Gastroesophageal sphincter (tissue), 4 donors: ENCODE results near the gene CHRNB2. TPM values are rescaled to one million over a fixed set of nuclear protein-coding genes. Genes with fewer than 3 reads are reported as not detected.
A peak's percentile ranks its signal among the peaks of the same experiment; 100 is the strongest.

ENCODE experiments used
- ATAC-seq: fragments of 150-250 bp; one replicate; pipeline ENCODE4 v1.9.1; 2016; ENCODE audit warnings: mild to moderate bottlenecking, moderate library complexity
- H3K27ac ChIP-seq, 4 donors: fragments of 200-600 bp; sonication (generic) in 3 of 4; 1 replicate in 3 of 4; 2 replicates in 1 of 4; pipeline ENCODE4 v1.5.1; 2016 to 2019
- H3K27me3 ChIP-seq: fragments of 200-600 bp; sonication (generic); one replicate; pipeline ENCODE4 v1.5.1; 2019
- H3K36me3 ChIP-seq, 2 donors: fragments of 200-600 bp; sonication (generic); one replicate each; pipeline ENCODE4 v1.5.1; 2019; ENCODE audit warnings: control low read depth in 1 of 2
- H3K4me1 ChIP-seq, 3 donors: fragments of 200-600 bp; sonication (generic); 1 replicate in 2 of 3; 2 replicates in 1 of 3; pipeline ENCODE4 v1.5.1; 2016 to 2019; ENCODE audit warnings: control low read depth in 2 of 3
- H3K4me3 ChIP-seq, 2 donors: fragments of 200-600 bp; sonication (generic); one replicate each; pipeline ENCODE4 v1.5.1; 2019; ENCODE audit warnings: mild to moderate bottlenecking in 1 of 2, moderate library complexity in 1 of 2
- H3K9me3 ChIP-seq, 3 donors: fragments of 200-600 bp; sonication (generic); one replicate each; pipeline ENCODE4 v1.5.1; 2017 to 2019; ENCODE audit warnings: control low read depth in 2 of 3
- CTCF ChIP-seq, 4 experiments: fragments of 200-600 bp in 2 of 4; fragments of 450-650 bp in 2 of 4; sonication (generic) in 1 of 4; IDR thresholded peaks; one replicate each; pipeline ENCODE4 v1.5.1; 2017 to 2019; ENCODE audit warnings: antibody characterized with exemption in 4 of 4, mild to moderate bottlenecking in 2 of 4, moderate library complexity in 2 of 4
- EP300 ChIP-seq: sonication (generic); formaldehyde crosslinking; IDR thresholded peaks from one replicate; pipeline ENCODE4 v1.6.1; 2017; ENCODE audit warnings: antibody characterized with exemption, mild to moderate bottlenecking
- POLR2A ChIP-seq, 2 donors: fragments of 450-650 bp; IDR thresholded peaks; one replicate each; pipeline ENCODE4 v1.6.1; 2017; ENCODE audit warnings: antibody characterized with exemption in 2 of 2, mild to moderate bottlenecking in 2 of 2, moderate library complexity in 1 of 2
- POLR2AphosphoS5 ChIP-seq: sonication (generic); formaldehyde crosslinking; IDR thresholded peaks from one replicate; pipeline ENCODE4 v1.6.1; 2017; ENCODE audit warnings: antibody characterized with exemption
- WGBS, 2 donors: methylation state at CpG; one replicate each; pipeline ENCODE4 v1.1.5; 2018; ENCODE audit warnings: low coverage in 1 of 2; 5-methylcytosine and 5-hydroxymethylcytosine counted together
- total RNA-seq, 4 donors: library from RNA; depleted of rRNA; stranded (reverse); fragments of >200 nt; gene quantifications; one replicate each; pipeline ENCODE4 v1.1.0, GENCODE V29; 2016

Gene CHRNB2
- total RNA-seq, 4 donors from 2014 or later: 0.08 to 0.45 (median 0.13) TPM; not detected in 1

- no peak overlapping the region for H3K4me3 ChIP-seq
- no peaks in the 10 kb centered on the region for H3K9me3 ChIP-seq
- peaks cover 0 to 4% of the 10 kb centered on the region in 2 donors for H3K36me3 ChIP-seq
- H3K27ac ChIP-seq: no peak overlapping the region
- no peak for ATAC-seq
- H3K27me3 ChIP-seq: peaks cover 37% of the 10 kb centered on the region
- 76 to 93% methylated on average over 3 of the region's 3 CpGs for WGBS, 2 donors
- no peak for TF ChIP-seq EP300
- TF ChIP-seq POLR2A (IDR thresholded peaks at IDR 0.05): no peak
- TF ChIP-seq POLR2AphosphoS5: no peak
- peaks cover 0 to 17% (median 4%) of the 10 kb centered on the region in 3 donors for H3K4me1 ChIP-seq
Observed at GRCh38 chr1:154573168-154573510, 5.6 kb downstream of the CHRNB2 start.

- H3K27ac ChIP-seq: no peak overlapping the region
- ATAC-seq: no peak
- H3K9me3 ChIP-seq: no peaks in the 10 kb centered on the region
- peaks cover 0 to 16% (median 4%) of the 10 kb centered on the region in 3 donors for H3K4me1 ChIP-seq
- TF ChIP-seq EP300: no peak
- no peak for TF ChIP-seq POLR2A (IDR thresholded peaks at IDR 0.05)
- no peak for TF ChIP-seq CTCF (IDR thresholded peaks at IDR 0.05)
- no peak for TF ChIP-seq POLR2AphosphoS5
- no peak overlapping the region for H3K4me3 ChIP-seq
- peaks cover 0 to 20% of the 10 kb centered on the region in 2 donors for H3K36me3 ChIP-seq
- WGBS, 2 donors: 6% methylated on average over 2 to 7 of the region's 7 CpGs
- peaks cover 21% of the 10 kb centered on the region for H3K27me3 ChIP-seq
Observed at GRCh38 chr1:154574716-154575115, 7.1 kb downstream of the CHRNB2 start.

GRCh38 chr1:154575147-154575927 lies 7.8 kb downstream of the CHRNB2 start:
- H3K27me3 ChIP-seq: peaks cover 16% of the 10 kb centered on the region
- no peak overlapping the region for H3K27ac ChIP-seq
- H3K36me3 ChIP-seq: peaks cover 0 to 26% of the 10 kb centered on the region in 2 donors
- H3K4me1 ChIP-seq: peaks cover 0 to 16% (median 4%) of the 10 kb centered on the region in 3 donors
- no peak for ATAC-seq
- no peaks in the 10 kb centered on the region for H3K9me3 ChIP-seq
- WGBS, 2 donors: 40 to 73% methylated on average over 1 to 9 of the region's 10 CpGs
- no peak overlapping the region for H3K4me3 ChIP-seq
- no peak for TF ChIP-seq POLR2A (IDR thresholded peaks at IDR 0.05)
- no peak for TF ChIP-seq CTCF (IDR thresholded peaks at IDR 0.05)
- TF ChIP-seq EP300: no peak
- TF ChIP-seq POLR2AphosphoS5: no peak

GRCh38 chr1:154575951-154576566 lies 8.5 kb downstream of the CHRNB2 start:
- TF ChIP-seq CTCF (IDR thresholded peaks at IDR 0.05) (no peak), EP300 (no peak), POLR2AphosphoS5 (no peak), POLR2A (IDR thresholded peaks at IDR 0.05) (no peak)
- 70% methylated on average over 2 of the region's 8 CpGs; no CpG with 5 or more reads in 1 of the 2 donors for WGBS, 2 donors
- peaks cover 16% of the 10 kb centered on the region for H3K27me3 ChIP-seq
- H3K4me3 ChIP-seq: no peak overlapping the region
- H3K27ac ChIP-seq: no peak overlapping the region
- peaks cover 0 to 34% of the 10 kb centered on the region in 2 donors for H3K36me3 ChIP-seq
- ATAC-seq: no peak
- H3K4me1 ChIP-seq: peaks cover 0 to 16% (median 4%) of the 10 kb centered on the region in 3 donors
- no peaks in the 10 kb centered on the region for H3K9me3 ChIP-seq

GRCh38 chr1:154577346-154578057 lies 9.9 kb downstream of the CHRNB2 start:
- Histone ChIP-seq H3K27ac (peak overlapping the region in 1 of 4 donors; percentile 17), H3K4me1 (peaks cover 0 to 16% (median 4%) of the 10 kb centered on the region in 3 donors), H3K9me3 (no peaks in the 10 kb centered on the region), H3K36me3 (peaks cover 0 to 48% of the 10 kb centered on the region in 2 donors), H3K4me3 (no peak overlapping the region), H3K27me3 (peaks cover 3% of the 10 kb centered on the region)
- TF ChIP-seq POLR2A (IDR thresholded peaks at IDR 0.05): no peak
- no peak for TF ChIP-seq EP300
- no peak for TF ChIP-seq CTCF (IDR thresholded peaks at IDR 0.05)
- TF ChIP-seq POLR2AphosphoS5: no peak
- peak; percentile 6 for ATAC-seq
- no CpG with 5 or more reads among the region's 7 CpGs for WGBS, 2 donors
